HG03159 (cell line): ENCODE results near the gene UGP2.

Experiments
- ATAC-seq: cut with Tn5 transposase; IDR thresholded peaks from one replicate; pipeline ENCODE4 v1.9.1; 2021; ENCODE audit warnings: mild to moderate bottlenecking, moderate library complexity; ENCODE audit not compliant: unreplicated experiment

Gene UGP2

GRCh38 chr2:63862806-63863205, 21.1 kb downstream of the UGP2 start:
- ATAC-seq, result no peak

DNA sequence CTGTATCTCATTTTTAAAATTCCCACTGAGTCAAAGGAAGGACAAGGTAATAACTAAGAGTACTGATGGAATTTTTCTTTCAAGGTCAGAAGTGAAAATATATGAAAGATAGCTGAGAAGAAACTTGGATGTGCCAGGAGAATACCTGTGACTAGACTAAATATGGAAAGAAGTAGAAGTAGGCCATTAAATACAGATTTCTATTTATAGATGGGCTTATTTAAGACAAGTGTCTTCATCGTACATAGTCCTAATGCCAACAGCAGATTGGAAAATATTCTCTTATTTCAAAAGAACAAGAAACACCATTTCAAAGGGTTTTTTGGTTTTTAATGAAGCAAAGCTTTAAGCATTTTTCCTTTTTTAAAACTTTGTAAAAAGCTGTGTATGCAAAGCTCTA, 22.0 kb downstream of the UGP2 start:
- no peak for ATAC-seq

DNA sequence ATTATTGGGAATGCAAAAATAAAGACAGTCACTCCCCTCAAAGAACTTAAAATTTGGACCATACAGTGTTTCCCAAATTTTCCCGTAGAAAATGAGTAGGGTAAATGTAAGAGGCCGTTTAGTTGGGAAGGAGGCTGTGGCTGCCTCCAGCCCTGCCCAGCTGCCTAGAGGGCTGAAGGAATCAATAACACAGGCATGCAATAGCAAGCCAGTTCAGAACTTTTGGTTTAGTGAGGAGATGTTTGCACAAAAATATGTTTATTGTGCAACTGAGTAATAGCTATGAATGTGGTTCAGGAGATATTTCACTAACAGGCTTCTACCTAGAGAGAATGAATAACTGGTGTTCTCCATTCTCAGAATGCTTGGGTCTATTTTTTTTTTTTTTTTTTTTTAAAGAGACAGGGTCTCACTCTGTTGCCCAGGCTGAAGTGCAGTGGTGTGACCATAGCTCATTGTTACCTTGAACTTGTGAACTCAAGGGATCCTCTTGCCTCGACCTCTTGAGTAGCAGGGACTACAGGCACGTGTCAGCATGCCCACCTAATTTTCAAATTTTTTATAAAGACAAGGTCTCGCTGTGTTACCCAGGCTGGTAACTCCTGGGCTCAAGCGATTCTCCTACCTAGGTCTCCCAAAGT, 23.6 kb downstream of the UGP2 start:
- no peak for ATAC-seq

GRCh38 chr2:63866009-63866709, 24.5 kb downstream of the UGP2 start:
- ATAC-seq, result no peak

DNA sequence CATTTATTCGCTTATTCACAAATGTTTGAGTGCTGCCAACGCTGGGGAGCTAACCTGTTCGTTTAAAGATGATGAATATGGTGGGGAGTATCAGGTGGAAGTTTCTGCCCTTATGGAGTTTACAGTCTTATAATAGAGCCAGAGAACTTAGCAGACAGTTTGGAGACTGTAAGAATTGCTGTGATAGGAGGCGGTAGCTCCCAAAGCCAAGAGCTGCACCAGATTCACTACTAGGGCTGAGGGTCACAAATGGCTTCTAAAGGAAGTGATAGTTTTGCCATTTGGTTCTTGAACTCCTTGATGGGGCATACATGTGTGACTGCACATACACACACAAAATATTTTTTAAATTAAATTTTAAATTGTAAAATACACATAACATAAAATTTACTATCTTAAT, 29.0 kb downstream of the UGP2 start:
- ATAC-seq, result no peak

DNA sequence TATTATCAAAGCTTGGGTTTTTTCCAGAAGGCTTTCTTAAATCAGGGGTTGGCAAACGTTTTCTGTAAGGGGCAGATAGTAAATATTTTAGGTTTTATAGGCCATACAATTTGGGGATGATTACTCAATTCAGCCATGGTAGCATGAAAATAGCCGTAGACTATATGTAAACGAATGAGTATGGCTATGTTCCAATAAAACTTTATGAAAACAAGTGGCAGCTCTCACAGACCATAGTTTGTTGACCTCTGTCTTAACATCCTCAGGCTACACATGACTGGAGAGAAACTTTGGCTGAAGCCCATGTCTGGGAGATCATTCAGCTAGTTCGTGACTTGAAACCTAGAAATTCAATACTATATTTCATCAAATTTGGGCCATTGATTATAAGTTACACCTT, 30.2 kb downstream of the UGP2 start:
- ATAC-seq, result no peak

GRCh38 chr2:63872571-63873328, 31.1 kb downstream of the UGP2 start:
- no peak for ATAC-seq

- ATAC-seq, result no peak
Measured at GRCh38 chr2:63874204-63875130, 32.8 kb downstream of the UGP2 start.

GRCh38 chr2:63875131-63875527, 33.4 kb downstream of the UGP2 start:
- no peak for ATAC-seq

GRCh38 chr2:63875559-63876245, 34.0 kb downstream of the UGP2 start:
- ATAC-seq, result no peak

DNA sequence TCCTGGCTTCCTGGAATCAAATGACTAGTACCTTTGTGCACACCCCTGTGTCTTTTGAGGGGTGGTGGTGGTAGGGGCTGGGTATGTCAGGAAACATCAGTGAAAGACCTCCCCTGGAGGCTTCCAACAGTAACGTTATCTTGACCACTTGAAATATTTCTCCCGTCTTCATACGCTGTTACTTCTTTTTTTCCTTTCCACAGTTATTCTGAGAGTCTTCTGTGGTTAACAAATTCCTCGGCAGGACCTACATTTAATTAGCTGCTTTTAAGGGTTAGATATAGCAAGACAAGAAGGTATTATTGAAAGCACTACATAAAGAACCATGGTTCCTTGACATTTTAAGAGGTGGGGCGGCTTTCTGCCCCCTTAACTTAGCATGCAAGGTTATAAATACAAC, 34.6 kb downstream of the UGP2 start:
- ATAC-seq, result no peak

DNA sequence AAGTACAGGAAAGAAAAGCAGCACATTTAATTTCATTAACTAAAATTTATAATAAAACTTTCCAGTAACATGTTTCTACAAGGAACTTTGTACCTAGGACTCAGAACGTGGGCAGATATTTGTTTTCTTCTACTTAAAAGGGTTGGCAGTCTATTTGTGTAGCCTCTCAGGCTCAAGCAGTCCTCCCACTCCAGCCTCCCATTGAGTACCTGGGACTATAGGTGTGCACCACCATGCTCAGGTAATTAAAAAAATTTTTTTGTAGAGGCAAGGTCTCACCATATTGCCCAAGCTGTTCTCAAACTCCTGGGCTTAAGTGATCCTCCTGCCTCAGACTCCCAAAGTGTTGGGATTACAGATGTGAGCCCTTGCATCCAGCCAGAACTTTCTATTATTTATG, 36.8 kb downstream of the UGP2 start:
- ATAC-seq, result no peak

DNA sequence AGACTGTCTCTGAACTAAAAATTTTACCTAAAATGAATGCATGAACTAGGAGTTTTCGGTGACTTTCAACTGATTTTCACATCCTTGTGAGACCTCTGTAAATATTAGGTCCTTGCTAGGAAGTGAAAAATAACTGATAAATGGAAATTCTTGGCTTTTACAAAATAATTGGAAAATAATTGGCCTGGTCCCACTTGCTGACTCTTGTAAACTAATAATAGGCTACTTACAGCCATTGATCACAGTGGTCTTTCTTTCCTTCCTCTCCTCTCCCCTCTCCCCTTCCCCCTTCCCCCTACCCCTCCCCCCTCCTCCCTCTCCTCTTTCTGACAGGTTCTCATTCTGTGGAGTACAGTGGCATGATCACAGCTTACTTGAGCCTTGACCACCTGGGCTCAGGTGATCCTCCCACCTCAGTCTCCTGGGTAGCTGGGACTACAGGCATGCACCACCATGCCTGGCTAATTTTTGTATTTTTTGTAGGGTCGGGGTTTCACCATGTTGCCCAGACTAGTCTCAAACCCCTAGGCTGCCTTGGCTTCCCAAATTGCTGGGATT, 38.3 kb downstream of the UGP2 start:
- no peak for ATAC-seq

DNA sequence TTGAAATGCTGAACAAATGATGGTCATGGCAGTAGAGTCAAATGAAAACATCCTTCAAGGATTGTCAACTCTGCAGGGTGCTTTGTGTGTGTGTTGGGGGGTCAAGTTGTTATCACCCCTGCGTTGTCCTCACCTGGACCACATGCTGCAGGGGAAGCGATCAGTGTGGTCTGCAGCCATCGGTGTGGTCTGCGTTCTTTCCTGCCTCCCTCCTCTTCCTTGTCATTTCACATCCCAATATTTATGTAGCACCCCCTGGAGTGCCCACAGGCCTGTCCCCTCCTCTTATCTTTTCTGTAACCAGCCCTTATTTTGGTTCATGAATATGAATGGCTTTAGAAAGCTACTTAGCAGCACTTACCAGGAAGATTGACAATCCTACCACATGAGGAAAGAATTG, 38.9 kb downstream of the UGP2 start:
- no peak for ATAC-seq

GRCh38 chr2:63881205-63881604, 39.5 kb downstream of the UGP2 start:
- ATAC-seq, result no peak

DNA sequence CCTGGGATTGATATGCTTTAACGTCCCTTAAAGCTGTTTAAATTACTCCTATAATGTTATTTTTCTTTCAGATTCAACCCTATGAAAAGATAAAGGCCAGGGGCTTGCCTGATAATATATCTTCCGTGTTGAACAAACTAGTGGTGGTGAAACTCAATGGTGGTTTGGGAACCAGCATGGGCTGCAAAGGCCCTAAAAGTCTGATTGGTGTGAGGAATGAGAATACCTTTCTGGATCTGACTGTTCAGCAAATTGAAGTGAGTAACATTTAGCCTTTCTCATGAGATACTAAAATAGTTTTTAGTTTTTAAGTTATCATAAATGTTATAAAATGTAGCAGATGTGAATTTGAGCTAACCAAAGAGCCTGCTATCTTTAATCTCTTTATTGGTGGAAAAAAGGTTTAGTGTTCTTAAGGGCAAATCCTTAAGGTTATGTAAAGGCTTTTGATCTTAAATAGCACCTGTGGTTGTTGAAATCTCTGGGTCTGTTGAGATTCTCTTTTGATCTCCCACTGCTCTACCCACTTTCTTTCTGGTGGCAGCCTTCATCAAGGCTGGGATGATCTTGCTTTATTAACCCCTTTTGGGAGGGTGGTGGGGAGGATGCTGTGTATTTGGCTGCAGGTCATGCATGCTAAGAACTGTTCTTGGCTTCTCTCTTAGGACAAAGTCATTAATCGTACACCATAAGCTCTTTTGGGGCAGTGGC, 40.9 kb downstream of the UGP2 start:
- no peak for ATAC-seq

DNA sequence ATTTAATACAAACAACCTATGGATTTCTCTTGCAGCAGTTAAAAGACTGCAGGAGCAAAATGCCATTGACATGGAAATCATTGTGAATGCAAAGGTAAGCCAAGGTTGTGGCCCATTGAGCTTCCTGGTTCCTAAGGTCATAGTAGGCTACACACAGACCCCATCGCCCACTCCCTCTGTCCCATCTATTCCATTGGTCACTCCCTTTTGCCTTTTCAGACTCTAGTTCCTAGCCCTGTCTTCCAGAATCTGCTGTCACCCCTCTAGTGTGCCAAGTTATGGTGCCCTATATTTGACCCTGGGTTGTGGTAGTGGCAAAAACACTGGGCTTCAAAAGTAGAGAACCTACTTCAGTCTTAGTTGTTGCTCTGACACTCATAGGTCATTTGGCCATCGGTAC, 44.7 kb downstream of the UGP2 start:
- no peak for ATAC-seq

DNA sequence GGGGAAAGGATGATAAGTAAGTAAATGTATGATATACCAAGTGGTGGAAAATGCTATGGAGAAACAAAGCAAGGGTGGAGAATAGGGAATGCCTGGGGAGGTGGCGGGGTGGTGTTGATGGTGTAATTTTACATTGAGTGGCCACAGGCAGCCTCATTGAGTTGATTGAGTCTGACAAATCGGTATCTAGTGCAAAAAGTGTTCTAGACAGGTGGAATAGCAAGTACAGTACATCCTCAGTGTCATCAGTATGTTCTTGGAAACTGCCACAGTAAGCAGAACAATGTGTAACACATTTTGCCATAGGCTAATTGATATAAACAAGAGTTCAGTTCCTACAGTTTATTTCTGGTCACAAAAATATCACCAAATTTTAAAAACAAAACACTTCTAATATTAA, 46.4 kb downstream of the UGP2 start:
- no peak for ATAC-seq
